Effector memory CD8-positive, alpha-beta T cell (primary cell): ENCODE data around the gene TRIM45.
"Not testable (repeated sequence)": the region's sequence is repeated elsewhere in the genome, so short reads cannot be mapped to it uniquely, and the experiment has no call there.

Experiments used
- ATAC-seq: fragments of 150-1000 bp; cut with Tn5 transposase; replicated peaks from 2 replicates; pipeline ENCODE4 v1.10.0; 2021; ENCODE audit warnings: mild to moderate bottlenecking, moderate library complexity
- DNase-seq, 3 experiments: peaks; one replicate each; pipeline ENCODE4 v3.0.0; 2021
- H3K27ac Mint-ChIP-seq, 2 donors: one replicate each; pipeline ENCODE4 v1.8.0; 2022; ENCODE audit warnings: mild to moderate bottlenecking in 2 of 2, mixed read lengths in 2 of 2, moderate library complexity in 2 of 2
- H3K27me3 Mint-ChIP-seq, 2 donors: one replicate each; pipeline ENCODE4 v1.8.0; 2022; ENCODE audit warnings: mixed read lengths in 2 of 2
- H3K36me3 Mint-ChIP-seq: one replicate; pipeline ENCODE4 v1.8.0; 2022; ENCODE audit warnings: mild to moderate bottlenecking, moderate library complexity, mixed read lengths; ENCODE audit not compliant: insufficient read depth
- H3K4me1 Mint-ChIP-seq, 2 donors: one replicate each; pipeline ENCODE4 v1.8.0; 2022; ENCODE audit warnings: low read depth in 2 of 2, mixed read lengths in 2 of 2
- H3K4me3 Mint-ChIP-seq, 2 donors: one replicate each; pipeline ENCODE4 v1.8.0; 2022; ENCODE audit warnings: mild to moderate bottlenecking in 2 of 2, mixed read lengths in 2 of 2, moderate library complexity in 2 of 2
- H3K9me3 Mint-ChIP-seq, 2 donors: one replicate each; pipeline ENCODE4 v1.8.0; 2022; ENCODE audit warnings: mixed read lengths in 2 of 2

Gene TRIM45

DNA sequence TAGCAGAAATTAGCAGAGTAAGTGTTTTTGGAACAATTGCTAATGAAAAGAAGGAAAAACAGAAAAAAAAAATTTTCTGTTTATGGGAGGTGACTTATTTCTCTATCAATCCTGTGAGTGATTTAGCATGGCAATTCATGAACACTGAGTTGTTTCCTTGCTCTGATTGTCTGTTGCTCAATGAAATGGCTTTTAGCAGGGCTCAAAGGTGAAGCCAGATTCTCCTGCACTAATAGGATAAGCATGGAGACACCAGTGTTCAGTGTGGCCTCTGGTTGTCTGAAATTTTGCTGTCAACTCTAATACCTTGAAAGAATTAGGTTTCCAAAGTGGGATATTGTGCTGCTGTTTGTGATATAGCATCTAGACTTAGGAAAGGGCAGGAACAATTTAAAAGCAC is 15.8 kb downstream of the TRIM45 start:
- Mint-ChIP-seq H3K9me3 (no peaks in the 10 kb centered on the region), H3K4me3 (no peak overlapping the region), H3K27ac (no peak overlapping the region), H3K36me3 (no peaks in the 10 kb centered on the region), H3K27me3 (no peaks in the 10 kb centered on the region), H3K4me1 (peaks cover 0 to 5% of the 10 kb centered on the region in 2 donors)
- DNase-seq (no peak), ATAC-seq (no peak)

DNA sequence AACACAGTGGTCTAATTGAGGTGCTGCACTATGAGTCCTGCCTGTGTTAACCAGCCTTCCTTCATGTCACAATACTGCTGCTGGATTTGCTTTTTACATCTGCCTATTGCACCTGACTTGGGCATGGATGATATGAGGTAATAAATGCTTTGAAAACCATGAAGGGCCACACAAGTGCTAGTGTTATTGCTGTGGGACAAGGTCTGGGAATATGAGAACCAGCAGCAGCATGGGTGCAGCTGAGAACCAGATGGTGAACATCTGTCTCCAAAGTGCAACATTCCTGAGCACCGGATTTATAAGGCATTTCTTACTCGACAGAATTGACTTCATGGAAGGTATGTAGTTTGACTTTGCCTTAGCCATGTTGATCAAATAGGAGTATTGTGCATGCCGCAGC is 16.6 kb downstream of the TRIM45 start:
- DNase-seq (no peak), ATAC-seq (no peak)
- Mint-ChIP-seq H3K27me3 (no peaks in the 10 kb centered on the region), H3K4me1 (peaks cover 0 to 5% of the 10 kb centered on the region in 2 donors), H3K4me3 (no peak overlapping the region), H3K9me3 (no peaks in the 10 kb centered on the region), H3K27ac (no peak overlapping the region), H3K36me3 (no peaks in the 10 kb centered on the region)

DNA sequence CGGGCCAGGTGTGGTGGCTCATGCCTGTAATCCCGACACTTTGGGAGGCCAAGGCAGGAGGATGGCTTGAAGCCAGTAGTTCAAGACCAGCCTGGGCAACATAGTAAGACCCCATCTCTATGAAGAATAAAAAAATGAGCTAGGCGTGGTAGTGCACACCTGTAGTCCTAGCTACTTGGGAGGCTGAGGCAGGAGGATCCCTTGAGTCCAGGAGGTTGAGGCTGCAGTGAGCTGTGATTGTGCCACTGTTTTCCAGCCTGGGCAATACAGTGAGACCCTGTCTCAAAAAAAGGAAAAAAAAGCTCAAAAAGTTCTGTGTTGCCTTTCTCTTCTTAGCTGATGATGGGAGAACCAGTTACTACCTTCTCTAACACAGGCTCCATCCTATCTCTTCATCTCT is 19.7 kb downstream of the TRIM45 start:
- DNase-seq, result not testable (repeated sequence)

DNA sequence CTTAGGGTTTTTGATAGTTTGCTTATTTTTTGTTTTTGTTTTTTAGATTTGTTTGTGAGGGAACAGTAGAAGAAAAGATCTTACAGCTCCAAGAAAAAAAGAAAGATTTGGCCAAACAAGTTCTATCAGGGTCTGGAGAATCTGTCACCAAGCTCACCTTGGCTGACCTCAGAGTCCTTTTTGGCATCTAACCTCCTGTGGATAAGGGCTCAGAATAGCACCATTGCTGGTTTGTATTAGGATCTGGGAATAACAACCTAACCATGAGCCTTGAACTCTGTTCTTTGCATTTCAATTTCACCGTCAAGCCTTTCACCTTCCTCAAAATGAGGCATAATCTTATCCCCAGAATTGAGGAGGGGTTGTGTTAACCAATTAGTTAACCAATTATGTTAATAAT is 20.2 kb downstream of the TRIM45 start:
- Mint-ChIP-seq H3K4me3 (no peak overlapping the region), H3K4me1 (peaks cover 0 to 3% of the 10 kb centered on the region in 2 donors), H3K27ac (no peak overlapping the region), H3K36me3 (peaks cover 4% of the 10 kb centered on the region), H3K9me3 (no peaks in the 10 kb centered on the region), H3K27me3 (no peaks in the 10 kb centered on the region)
- ATAC-seq, result no peak
- no peak for DNase-seq

More for the DNA sequence above, 19.7 kb downstream of the TRIM45 start:
- not testable (repeated sequence) for H3K4me3 Mint-ChIP-seq, H3K27me3 Mint-ChIP-seq, ATAC-seq, H3K4me1 Mint-ChIP-seq, H3K36me3 Mint-ChIP-seq, H3K9me3 Mint-ChIP-seq
- peak overlapping the region in 1 of 2 donors; percentile 66 for H3K27ac Mint-ChIP-seq

DNA sequence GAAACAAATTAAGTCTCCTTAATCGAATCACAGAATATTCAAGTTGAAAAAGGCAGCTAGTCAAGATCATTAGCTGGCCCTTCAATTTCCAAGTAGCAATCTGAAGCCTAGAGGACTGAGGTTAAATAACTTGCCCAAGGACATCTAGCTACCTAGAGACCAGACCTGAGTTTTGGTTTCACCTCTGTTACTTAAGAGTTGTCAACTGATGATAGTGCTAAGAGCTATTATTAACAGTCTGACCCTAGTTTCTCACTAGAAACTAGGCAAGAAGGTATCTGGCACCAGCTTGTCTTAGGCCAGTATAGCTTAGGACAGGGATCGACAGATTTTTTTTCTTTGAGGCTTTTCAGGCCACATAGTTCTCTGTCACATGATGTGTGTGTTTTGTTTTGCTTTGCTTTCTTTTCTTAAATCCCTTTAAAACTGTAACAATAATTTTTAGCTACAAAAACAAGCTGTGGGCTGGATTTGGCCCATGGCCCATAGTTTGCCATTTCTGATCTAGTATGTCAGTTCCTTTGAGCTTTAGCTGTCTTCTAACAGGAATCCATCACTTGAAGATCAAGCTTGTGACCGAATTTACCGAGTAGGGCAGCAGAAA is 23.2 kb downstream of the TRIM45 start:
- DNase-seq, result no peak
- H3K27ac Mint-ChIP-seq, result no peak overlapping the region
- H3K27me3 Mint-ChIP-seq, result no peaks in the 10 kb centered on the region
- H3K4me3 Mint-ChIP-seq, result no peak overlapping the region
- ATAC-seq, result no peak
- peaks cover 0 to 5% of the 10 kb centered on the region in 2 donors for H3K4me1 Mint-ChIP-seq
- peaks cover 11% of the 10 kb centered on the region for H3K36me3 Mint-ChIP-seq
- no peaks in the 10 kb centered on the region for H3K9me3 Mint-ChIP-seq

DNA sequence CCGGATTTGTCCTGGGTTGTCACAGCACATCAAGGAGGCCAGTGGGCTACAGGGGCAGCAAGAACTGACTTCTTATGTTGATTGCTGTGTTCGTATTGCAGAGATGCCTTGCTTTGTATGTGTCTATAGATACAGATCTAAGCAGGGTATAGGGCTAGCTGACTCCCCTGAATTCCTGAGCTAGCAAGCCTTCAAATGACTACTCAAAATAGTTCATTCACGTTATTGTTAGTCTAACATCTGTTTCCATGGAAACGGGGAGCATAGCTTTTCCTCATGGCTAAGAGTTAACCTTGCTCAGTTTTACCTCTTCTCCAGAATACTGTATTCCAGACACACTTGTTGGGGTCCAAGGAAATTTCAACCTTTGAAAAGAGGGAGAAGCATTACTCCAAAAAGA is 24.1 kb downstream of the TRIM45 start:
- no peak for ATAC-seq
- Mint-ChIP-seq H3K9me3 (no peaks in the 10 kb centered on the region), H3K36me3 (peaks cover 11% of the 10 kb centered on the region), H3K27me3 (no peaks in the 10 kb centered on the region), H3K4me3 (no peak overlapping the region), H3K4me1 (peaks cover 0 to 5% of the 10 kb centered on the region in 2 donors), H3K27ac (no peak overlapping the region)
- DNase-seq, result no peak

DNA sequence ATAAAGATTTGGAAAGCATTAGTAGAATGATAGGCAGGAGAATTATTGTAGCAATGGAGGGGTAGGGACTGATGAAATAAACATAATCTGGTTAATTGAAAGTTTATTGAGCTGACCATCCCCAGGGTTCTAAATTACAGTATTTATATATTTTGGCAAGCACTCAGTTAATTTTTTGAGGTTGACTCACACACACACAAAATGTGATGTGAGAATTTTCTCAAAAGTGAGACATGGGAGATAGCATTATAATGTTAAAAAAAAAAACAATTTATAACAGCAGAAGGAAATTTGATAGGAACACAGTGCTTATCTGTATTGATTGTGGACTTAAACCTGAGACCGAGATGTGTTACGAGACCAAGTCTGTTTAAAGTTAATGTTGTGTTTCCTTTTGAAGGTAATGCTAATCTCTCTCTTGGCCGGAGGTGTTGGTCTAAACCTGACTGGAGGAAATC is 24.6 kb downstream of the TRIM45 start:
- ATAC-seq (no peak), DNase-seq (no peak)
- Mint-ChIP-seq H3K36me3 (peaks cover 11% of the 10 kb centered on the region), H3K27me3 (no peaks in the 10 kb centered on the region), H3K27ac (no peak overlapping the region), H3K4me3 (no peak overlapping the region), H3K9me3 (no peaks in the 10 kb centered on the region), H3K4me1 (peaks cover 0 to 2% of the 10 kb centered on the region in 2 donors)

GRCh38 chr1:117094841-117095604 is 26.5 kb downstream of the TRIM45 start:
- Mint-ChIP-seq H3K4me3 (no peak overlapping the region), H3K36me3 (peaks cover 19% of the 10 kb centered on the region), H3K27ac (peak overlapping the region in 1 of 2 donors; percentile 4), H3K4me1 (peaks cover 0 to 2% of the 10 kb centered on the region in 2 donors), H3K27me3 (no peaks in the 10 kb centered on the region), H3K9me3 (no peaks in the 10 kb centered on the region)
- DNase-seq (no peak), ATAC-seq (no peak)

GRCh38 chr1:117093870-117094621 is 27.5 kb downstream of the TRIM45 start:
- Mint-ChIP-seq H3K27me3 (no peaks in the 10 kb centered on the region), H3K27ac (peak overlapping the region in 1 of 2 donors; percentile 52), H3K9me3 (no peaks in the 10 kb centered on the region), H3K4me1 (peaks cover 0 to 2% of the 10 kb centered on the region in 2 donors), H3K4me3 (no peak overlapping the region), H3K36me3 (peaks cover 18% of the 10 kb centered on the region)
- ATAC-seq (peak; percentile 80), DNase-seq (peak; percentile 6 to 9 (median 9))

GRCh38 chr1:117093091-117093534 is 28.4 kb downstream of the TRIM45 start:
- H3K9me3 Mint-ChIP-seq, result no peaks in the 10 kb centered on the region
- ATAC-seq (no peak), DNase-seq (no peak)
- no peak overlapping the region for H3K4me3 Mint-ChIP-seq
- peak overlapping the region in 1 of 2 donors; percentile 52 for H3K27ac Mint-ChIP-seq
- no peaks in the 10 kb centered on the region for H3K27me3 Mint-ChIP-seq
- peaks cover 18% of the 10 kb centered on the region for H3K36me3 Mint-ChIP-seq
- H3K4me1 Mint-ChIP-seq, result peaks cover 0 to 2% of the 10 kb centered on the region in 2 donors

DNA sequence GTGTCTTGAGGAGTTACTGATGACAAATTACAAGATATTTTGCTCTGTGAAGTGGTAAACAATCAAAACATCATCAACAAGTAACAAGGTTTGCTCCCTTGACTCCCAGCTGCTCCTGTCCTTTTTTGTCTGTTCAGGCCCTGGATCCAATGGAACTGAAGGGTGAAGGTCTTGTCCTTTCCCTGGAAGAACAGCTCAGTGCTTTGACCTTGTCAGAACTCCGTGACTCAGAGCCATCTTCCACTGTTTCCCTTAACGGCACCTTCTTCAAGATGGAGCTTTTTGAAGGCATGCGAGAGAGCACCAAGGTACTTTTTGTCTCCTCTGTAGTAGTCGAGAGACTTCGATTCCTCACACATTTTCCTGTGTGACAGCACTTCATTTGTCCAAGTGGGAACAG is 29.0 kb downstream of the TRIM45 start:
- H3K27me3 Mint-ChIP-seq, result no peaks in the 10 kb centered on the region
- H3K9me3 Mint-ChIP-seq, result no peaks in the 10 kb centered on the region
- no peak for ATAC-seq
- peaks cover 0 to 2% of the 10 kb centered on the region in 2 donors for H3K4me1 Mint-ChIP-seq
- DNase-seq, result no peak
- H3K27ac Mint-ChIP-seq, result no peak overlapping the region
- no peak overlapping the region for H3K4me3 Mint-ChIP-seq
- H3K36me3 Mint-ChIP-seq, result peaks cover 18% of the 10 kb centered on the region

DNA sequence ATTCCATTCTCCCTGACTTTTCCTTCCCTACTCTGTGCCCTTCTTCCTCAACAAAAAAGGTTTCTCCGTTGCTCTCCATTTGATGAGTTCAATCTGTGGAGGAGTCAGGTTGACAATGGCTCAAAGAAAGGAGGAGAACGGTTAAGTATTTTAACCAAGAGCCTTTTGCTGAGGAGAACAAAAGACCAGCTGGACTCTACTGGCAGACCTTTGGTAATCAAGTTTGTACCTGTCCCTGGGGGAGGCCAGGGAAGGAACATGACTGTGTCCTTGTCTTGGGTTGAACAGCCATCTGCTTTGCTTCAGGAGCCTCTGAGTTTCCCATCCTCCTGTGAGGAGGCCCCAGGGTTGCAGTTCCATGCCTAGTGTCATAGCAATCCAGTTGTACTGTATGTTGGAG is 31.6 kb downstream of the TRIM45 start:
- no peaks in the 10 kb centered on the region for H3K27me3 Mint-ChIP-seq
- peaks cover 0 to 2% of the 10 kb centered on the region in 2 donors for H3K4me1 Mint-ChIP-seq
- peaks cover 13% of the 10 kb centered on the region for H3K36me3 Mint-ChIP-seq
- ATAC-seq (no peak), DNase-seq (no peak)
- no peaks in the 10 kb centered on the region for H3K9me3 Mint-ChIP-seq
- no peak overlapping the region for H3K4me3 Mint-ChIP-seq
- H3K27ac Mint-ChIP-seq, result no peak overlapping the region

- Mint-ChIP-seq H3K36me3 (peaks cover 13% of the 10 kb centered on the region), H3K4me3 (no peak overlapping the region), H3K27ac (no peak overlapping the region), H3K27me3 (no peaks in the 10 kb centered on the region), H3K9me3 (no peaks in the 10 kb centered on the region), H3K4me1 (no peaks in the 10 kb centered on the region)
- ATAC-seq (no peak), DNase-seq (no peak)
Observed at GRCh38 chr1:117087686-117088085, 33.9 kb downstream of the TRIM45 start.
